Naive B cell (primary cell): ENCODE data around the gene ARL13B. TPM values are rescaled to one million over a fixed set of nuclear protein-coding genes. Genes with fewer than 3 reads are reported as not detected.
"Not testable (repeated sequence)": the region's sequence is repeated elsewhere in the genome, so short reads cannot be mapped to it uniquely, and the experiment has no call there.

ENCODE experiments used
- ATAC-seq, 2 donors: fragments of 150-1000 bp; cut with Tn5 transposase; 2 replicates each; pipeline ENCODE4 v1.10.0; 2021; ENCODE audit warnings: low read depth in 2 of 2, mild to moderate bottlenecking in 2 of 2, moderate library complexity in 2 of 2
- DNase-seq: peaks from one replicate; pipeline ENCODE4 v3.0.0; 2022
- H3K27ac Mint-ChIP-seq, 6 donors: one replicate each; pipeline ENCODE4 v1.8.0; 2020 to 2022; ENCODE audit warnings: mild to moderate bottlenecking in 6 of 6, mixed read lengths in 6 of 6, moderate library complexity in 5 of 6, inconsistent platforms in 2 of 6
- H3K27me3 Mint-ChIP-seq, 3 donors: one replicate each; pipeline ENCODE4 v1.8.0; 2021 to 2022; ENCODE audit warnings: mixed read lengths in 3 of 3, mild to moderate bottlenecking in 1 of 3
- H3K36me3 Mint-ChIP-seq, 2 donors: one replicate each; pipeline ENCODE4 v1.8.0; 2020 to 2022; ENCODE audit warnings: mixed read lengths in 2 of 2, inconsistent platforms in 1 of 2, mild to moderate bottlenecking in 1 of 2
- H3K4me1 Mint-ChIP-seq, 3 donors: one replicate each; pipeline ENCODE4 v1.8.0; 2020 to 2022; ENCODE audit warnings: mixed read lengths in 3 of 3, inconsistent platforms in 1 of 3, mild to moderate bottlenecking in 1 of 3, moderate library complexity in 1 of 3
- H3K4me3 Mint-ChIP-seq, 8 donors: one replicate each; pipeline ENCODE4 v1.8.0; 2020 to 2022; ENCODE audit warnings: mild to moderate bottlenecking in 8 of 8, mixed read lengths in 8 of 8, moderate library complexity in 8 of 8, inconsistent platforms in 2 of 8
- H3K9me3 Mint-ChIP-seq, 7 donors: one replicate each; pipeline ENCODE4 v1.8.0; 2020 to 2022; ENCODE audit warnings: mixed read lengths in 7 of 7, mild to moderate bottlenecking in 5 of 7, inconsistent platforms in 2 of 7, moderate library complexity in 1 of 7
- polyA plus RNA-seq, 6 donors: library from polyadenylated mRNA; unstranded; fragments of 300-500 nt; fragmentation: Illumina TruSeq; gene quantifications; one replicate each; pipeline ENCODE4 v1.2.3, GENCODE V29; 2021; ENCODE audit warnings: low read depth in 6 of 6

Gene ARL13B
- polyA plus RNA-seq, 6 donors from 2014 or later = 4.4 to 13.8 (median 7.4) TPM

DNA sequence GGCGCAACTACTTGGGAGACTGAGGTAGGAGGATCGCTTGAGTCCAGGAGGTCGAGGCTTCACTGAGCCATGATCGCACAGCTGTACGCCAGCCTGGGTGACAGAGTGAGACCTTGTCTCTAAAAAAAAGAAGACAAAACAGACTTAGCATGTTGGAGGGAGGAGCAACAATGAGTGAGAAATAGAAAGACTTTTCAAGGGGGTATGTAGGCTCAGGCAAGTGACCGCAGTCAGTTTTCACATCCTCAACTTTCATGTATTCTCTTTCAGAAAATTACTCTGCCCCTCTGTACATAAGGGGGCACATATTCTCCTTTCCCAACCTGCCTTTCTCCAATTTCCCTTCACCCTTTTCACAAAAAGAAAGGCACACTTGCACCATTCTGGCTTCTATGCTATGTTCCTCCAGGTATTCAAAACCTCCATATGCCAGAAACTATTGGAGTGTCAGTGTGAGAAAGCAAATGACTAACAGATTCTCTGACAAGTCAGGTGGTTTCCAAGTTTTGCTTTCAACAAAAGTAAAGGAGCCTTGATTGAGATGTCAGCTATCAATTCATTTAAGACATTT is 90.5 kb downstream of the ARL13B start:
- DNase-seq = no peak
- peaks cover 48 to 61% (median 55%) of the 10 kb centered on the region in 3 donors for H3K4me1 Mint-ChIP-seq
- peaks cover 29 to 37% of the 10 kb centered on the region in 2 donors for H3K36me3 Mint-ChIP-seq
- no peak overlapping the region for H3K4me3 Mint-ChIP-seq
- no peaks in the 10 kb centered on the region for H3K27me3 Mint-ChIP-seq
- H3K9me3 Mint-ChIP-seq = peaks cover 0 to 7% (median 0%) of the 10 kb centered on the region in 7 donors
- H3K27ac Mint-ChIP-seq = peak overlapping the region in 2 of 6 donors; percentile 46 to 68
- ATAC-seq = no peak

DNA sequence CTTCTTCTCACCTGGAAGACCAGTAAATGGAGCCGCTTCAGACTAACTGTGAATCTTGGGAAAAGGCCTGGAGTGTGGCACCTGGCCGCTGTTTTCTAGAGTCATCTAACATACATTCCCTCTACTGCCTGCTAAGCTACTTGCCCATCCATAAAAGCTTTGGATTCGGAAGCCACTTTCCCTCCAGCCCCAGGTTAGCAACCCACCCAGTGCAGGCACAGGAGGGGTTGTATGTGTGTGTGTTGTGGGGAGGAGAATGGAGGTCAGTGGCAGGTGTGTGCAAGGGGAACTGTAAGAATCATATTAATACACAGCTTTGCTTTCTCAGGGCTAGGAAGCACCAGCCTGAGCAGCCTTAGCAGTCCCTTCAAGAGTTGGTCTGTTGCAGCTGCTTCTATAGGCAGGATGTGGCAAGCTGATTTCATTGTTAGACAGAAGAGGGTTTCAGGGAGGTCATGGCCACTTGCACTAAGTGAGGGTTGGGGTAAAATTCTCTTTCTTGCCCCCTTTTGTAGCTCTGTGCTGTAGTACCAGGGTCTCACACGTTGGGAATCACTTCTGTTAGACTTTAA is 91.8 kb downstream of the ARL13B start:
- Mint-ChIP-seq H3K4me1 (peaks cover 45 to 50% (median 47%) of the 10 kb centered on the region in 3 donors), H3K36me3 (peaks cover 26 to 29% of the 10 kb centered on the region in 2 donors), H3K9me3 (peaks cover 0 to 7% (median 0%) of the 10 kb centered on the region in 7 donors), H3K4me3 (no peak overlapping the region), H3K27me3 (no peaks in the 10 kb centered on the region), H3K27ac (no peak overlapping the region)
- no peak for DNase-seq
- ATAC-seq = no peak

- Mint-ChIP-seq H3K9me3 (peaks cover 0 to 4% (median 0%) of the 10 kb centered on the region in 7 donors), H3K4me3 (no peak overlapping the region), H3K36me3 (peaks cover 13 to 16% of the 10 kb centered on the region in 2 donors), H3K27ac (no peak overlapping the region), H3K27me3 (no peaks in the 10 kb centered on the region), H3K4me1 (peaks cover 50 to 75% (median 60%) of the 10 kb centered on the region in 3 donors)
- DNase-seq (no peak), ATAC-seq (no peak)
These were observed 96.1 kb downstream of the ARL13B start for GRCh38 chr3:94076055-94076454.

DNA sequence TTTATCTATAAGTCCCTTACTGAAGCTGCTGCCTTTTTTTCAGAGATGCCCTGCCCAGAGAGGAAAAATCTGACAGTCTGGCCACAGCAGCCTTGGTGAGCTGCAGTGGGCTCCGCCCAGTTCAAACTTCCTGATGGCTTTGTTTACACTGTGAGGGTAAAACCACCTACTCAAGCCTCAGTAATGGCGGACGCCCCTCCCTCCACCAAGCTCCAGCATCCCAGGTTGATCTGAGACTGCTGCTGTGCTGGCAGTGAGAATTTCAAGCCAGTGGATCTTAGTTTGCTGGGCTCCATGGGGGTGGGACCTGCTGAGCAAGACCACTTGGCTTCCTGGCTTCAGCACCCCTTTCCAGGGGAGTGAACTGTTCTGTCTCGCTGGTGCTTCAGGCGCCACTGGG is 100.6 kb downstream of the ARL13B start:
- not testable (repeated sequence) for H3K27me3 Mint-ChIP-seq, H3K36me3 Mint-ChIP-seq, ATAC-seq, H3K9me3 Mint-ChIP-seq, DNase-seq, H3K4me3 Mint-ChIP-seq
- Mint-ChIP-seq H3K27ac (peak overlapping the region in 5 of 6 donors; percentile 29 to 80 (median 47)), H3K4me1 (peaks cover 30 to 42% (median 31%) of the 10 kb centered on the region in 3 donors)

DNA sequence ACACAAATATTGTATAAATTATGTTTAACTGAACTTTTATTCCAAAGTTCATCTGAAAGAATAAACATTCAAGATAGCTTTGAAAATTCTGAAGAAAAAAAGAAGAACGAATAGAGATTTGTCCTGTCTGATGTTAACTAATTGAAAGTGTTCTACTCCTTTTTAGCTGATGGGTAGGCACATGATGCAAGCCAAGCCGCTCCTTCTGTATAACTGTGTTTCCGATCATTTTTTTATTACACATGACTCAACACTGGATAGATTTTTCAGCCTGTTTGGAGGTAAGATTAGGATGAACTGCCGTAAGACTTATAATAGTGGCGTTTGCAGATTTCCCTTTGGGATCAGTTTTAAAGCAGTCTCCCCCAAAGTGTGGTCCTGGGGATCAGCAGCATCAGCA is 101.9 kb downstream of the ARL13B start:
- Mint-ChIP-seq H3K27me3 (no peaks in the 10 kb centered on the region), H3K4me1 (peaks cover 25 to 39% (median 30%) of the 10 kb centered on the region in 3 donors), H3K4me3 (no peak overlapping the region), H3K27ac (peak overlapping the region in 2 of 6 donors; percentile 23 to 49), H3K9me3 (peaks cover 0 to 1% (median 0%) of the 10 kb centered on the region in 7 donors), H3K36me3 (no peaks in the 10 kb centered on the region)
- no peak for ATAC-seq
- no peak for DNase-seq

DNA sequence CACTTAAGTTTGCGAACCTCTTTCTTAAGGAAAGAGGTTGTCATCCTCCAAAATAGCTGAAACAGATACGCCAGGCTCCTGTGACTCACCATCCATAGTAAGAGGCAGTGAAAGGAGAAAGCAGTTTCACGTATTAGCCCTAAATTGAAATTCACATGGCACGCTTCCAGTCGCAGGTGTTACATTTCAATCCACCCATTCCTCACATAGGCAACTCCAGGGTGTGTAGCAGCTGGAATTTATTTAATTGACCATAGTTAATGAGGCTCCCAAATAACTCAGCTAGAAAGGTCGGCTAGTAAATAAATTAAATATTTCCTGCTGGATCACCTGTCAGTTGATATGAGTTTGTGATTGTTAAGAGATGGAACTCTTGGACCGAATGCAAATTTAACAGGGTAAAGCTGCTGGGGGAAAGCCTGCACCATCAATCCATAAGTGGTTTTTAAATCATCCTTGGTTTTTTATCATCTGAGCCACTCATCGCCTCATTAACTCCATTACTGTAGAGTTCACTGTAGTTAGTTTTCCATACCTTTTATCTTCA is 102.5 kb downstream of the ARL13B start:
- DNase-seq = no peak
- H3K9me3 Mint-ChIP-seq = peaks cover 0 to 1% (median 0%) of the 10 kb centered on the region in 7 donors
- ATAC-seq = no peak
- no peaks in the 10 kb centered on the region for H3K36me3 Mint-ChIP-seq
- peak overlapping the region in 2 of 6 donors; percentile 53 to 56 for H3K27ac Mint-ChIP-seq
- no peaks in the 10 kb centered on the region for H3K27me3 Mint-ChIP-seq
- H3K4me3 Mint-ChIP-seq = no peak overlapping the region
- H3K4me1 Mint-ChIP-seq = peaks cover 24 to 35% (median 28%) of the 10 kb centered on the region in 3 donors

DNA sequence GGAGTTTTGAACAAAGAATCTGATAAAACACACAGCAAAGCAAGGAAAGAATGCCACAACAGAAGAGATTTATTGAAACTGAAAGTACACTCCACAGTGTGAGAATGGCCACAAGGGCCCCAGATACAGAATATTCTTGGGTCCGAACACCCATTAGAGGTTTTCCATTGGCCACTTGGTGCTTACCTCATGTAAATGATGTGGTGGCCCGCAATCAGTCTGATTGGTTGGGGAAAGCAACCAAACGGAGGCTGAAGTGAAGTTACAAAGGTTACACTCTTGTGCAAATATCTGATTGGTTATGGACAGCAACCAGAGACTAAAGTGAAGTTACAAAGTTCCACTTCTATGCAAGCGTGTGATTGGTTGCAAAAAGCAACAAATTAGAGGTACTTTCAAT is 103.3 kb downstream of the ARL13B start:
- no peak overlapping the region for H3K4me3 Mint-ChIP-seq
- ATAC-seq = no peak
- H3K27ac Mint-ChIP-seq = no peak overlapping the region
- no peak for DNase-seq
- peaks cover 17 to 27% (median 20%) of the 10 kb centered on the region in 3 donors for H3K4me1 Mint-ChIP-seq
- peaks cover 5 to 8% of the 10 kb centered on the region in 2 donors for H3K36me3 Mint-ChIP-seq
- H3K27me3 Mint-ChIP-seq = no peaks in the 10 kb centered on the region
- peaks cover 0 to 1% (median 0%) of the 10 kb centered on the region in 7 donors for H3K9me3 Mint-ChIP-seq

DNA sequence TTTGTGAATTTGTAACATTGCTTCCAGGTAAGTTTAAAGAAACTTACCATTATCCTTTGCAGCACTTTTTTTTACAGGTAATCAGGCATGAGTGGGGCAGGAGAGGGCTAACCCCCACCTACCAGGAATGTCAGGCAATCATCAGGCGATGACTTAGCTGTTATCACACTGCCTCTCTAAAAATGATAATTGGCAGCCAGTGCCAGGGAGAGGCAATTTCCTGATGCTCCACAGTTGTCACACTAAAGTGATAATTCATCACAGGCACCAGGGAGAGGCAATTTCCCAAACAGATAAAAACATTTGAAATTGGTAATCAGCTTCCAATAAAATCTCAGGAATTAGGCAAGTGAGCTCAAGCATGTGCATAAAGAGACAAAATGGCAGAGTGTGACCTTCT is 109.2 kb downstream of the ARL13B start:
- H3K4me3 Mint-ChIP-seq = no peak overlapping the region
- peaks cover 0 to 10% (median 3%) of the 10 kb centered on the region in 3 donors for H3K4me1 Mint-ChIP-seq
- H3K27me3 Mint-ChIP-seq = no peaks in the 10 kb centered on the region
- H3K9me3 Mint-ChIP-seq = no peaks in the 10 kb centered on the region
- no peak for ATAC-seq
- DNase-seq = no peak
- H3K36me3 Mint-ChIP-seq = peaks cover 30 to 33% of the 10 kb centered on the region in 2 donors
- H3K27ac Mint-ChIP-seq = no peak overlapping the region

GRCh38 chr3:94092086-94092485 is 112.1 kb downstream of the ARL13B start:
- Mint-ChIP-seq H3K9me3 (no peaks in the 10 kb centered on the region), H3K27ac (peak overlapping the region in 1 of 6 donors; percentile 48), H3K4me1 (peaks cover 0 to 10% (median 3%) of the 10 kb centered on the region in 3 donors), H3K36me3 (peaks cover 38 to 42% of the 10 kb centered on the region in 2 donors), H3K27me3 (no peaks in the 10 kb centered on the region), H3K4me3 (no peak overlapping the region)
- DNase-seq = no peak
- ATAC-seq = no peak

- DNase-seq (no peak), ATAC-seq (no peak)
- Mint-ChIP-seq H3K36me3 (peaks cover 42 to 46% of the 10 kb centered on the region in 2 donors), H3K4me1 (peaks cover 0 to 10% (median 3%) of the 10 kb centered on the region in 3 donors), H3K27me3 (no peaks in the 10 kb centered on the region), H3K9me3 (no peaks in the 10 kb centered on the region), H3K27ac (peak overlapping the region in 2 of 6 donors; percentile 14 to 63), H3K4me3 (no peak overlapping the region)
These were observed 113.2 kb downstream of the ARL13B start for GRCh38 chr3:94093151-94093550.

DNA sequence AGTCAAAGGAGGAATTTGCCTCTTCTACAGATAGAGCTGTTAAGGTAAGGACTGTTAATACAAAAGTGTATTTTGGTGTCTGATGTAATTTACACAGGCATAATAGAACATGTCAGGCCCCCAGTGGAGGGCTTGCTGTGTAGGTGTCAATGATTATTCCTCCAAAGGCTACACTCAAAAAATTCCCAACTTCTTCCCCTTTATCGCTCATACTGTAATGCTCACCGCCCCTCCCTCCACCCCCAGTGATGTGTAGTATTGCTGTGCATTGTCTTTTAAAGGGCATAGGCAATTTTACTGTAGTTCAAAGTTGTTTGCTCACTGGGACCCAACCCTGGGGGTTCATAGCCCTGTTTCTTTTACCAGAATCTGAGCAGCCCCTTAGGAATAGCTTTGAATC is 115.2 kb downstream of the ARL13B start:
- H3K27ac Mint-ChIP-seq = no peak overlapping the region
- peaks cover 0 to 10% (median 3%) of the 10 kb centered on the region in 3 donors for H3K4me1 Mint-ChIP-seq
- no peak overlapping the region for H3K4me3 Mint-ChIP-seq
- no peak for DNase-seq
- peaks cover 45 to 59% of the 10 kb centered on the region in 2 donors for H3K36me3 Mint-ChIP-seq
- no peak for ATAC-seq
- no peaks in the 10 kb centered on the region for H3K9me3 Mint-ChIP-seq
- no peaks in the 10 kb centered on the region for H3K27me3 Mint-ChIP-seq

GRCh38 chr3:94098452-94098851 is 118.5 kb downstream of the ARL13B start:
- DNase-seq (no peak), ATAC-seq (no peak)
- no peaks in the 10 kb centered on the region for H3K27me3 Mint-ChIP-seq
- H3K9me3 Mint-ChIP-seq = no peaks in the 10 kb centered on the region
- no peak overlapping the region for H3K4me3 Mint-ChIP-seq
- no peaks in the 10 kb centered on the region for H3K4me1 Mint-ChIP-seq
- peaks cover 39 to 40% of the 10 kb centered on the region in 2 donors for H3K36me3 Mint-ChIP-seq
- peak overlapping the region in 2 of 6 donors; percentile 63 to 95 for H3K27ac Mint-ChIP-seq

DNA sequence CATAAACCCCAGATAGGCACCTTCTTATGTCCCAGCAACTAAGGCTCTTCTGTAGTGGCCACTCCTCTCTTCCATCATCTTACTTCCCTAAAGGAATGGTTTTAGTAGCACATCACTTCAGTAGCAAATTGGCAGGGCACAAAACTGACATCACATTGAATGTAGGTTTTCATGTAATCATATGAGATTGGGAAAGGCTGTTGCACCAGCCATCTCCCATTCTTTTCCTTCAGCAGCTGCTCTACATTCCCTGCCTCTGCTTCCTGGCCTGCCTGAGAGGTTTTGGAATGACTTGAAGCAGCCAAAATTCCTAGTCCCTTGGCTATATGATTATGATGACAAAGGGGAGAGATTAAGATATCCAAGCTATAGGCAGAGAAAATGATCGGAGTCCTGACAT is 119.4 kb downstream of the ARL13B start:
- ATAC-seq (no peak), DNase-seq (no peak)
- peaks cover 36 to 37% of the 10 kb centered on the region in 2 donors for H3K36me3 Mint-ChIP-seq
- no peak overlapping the region for H3K27ac Mint-ChIP-seq
- no peaks in the 10 kb centered on the region for H3K9me3 Mint-ChIP-seq
- H3K4me1 Mint-ChIP-seq = no peaks in the 10 kb centered on the region
- H3K27me3 Mint-ChIP-seq = no peaks in the 10 kb centered on the region
- no peak overlapping the region for H3K4me3 Mint-ChIP-seq

DNA sequence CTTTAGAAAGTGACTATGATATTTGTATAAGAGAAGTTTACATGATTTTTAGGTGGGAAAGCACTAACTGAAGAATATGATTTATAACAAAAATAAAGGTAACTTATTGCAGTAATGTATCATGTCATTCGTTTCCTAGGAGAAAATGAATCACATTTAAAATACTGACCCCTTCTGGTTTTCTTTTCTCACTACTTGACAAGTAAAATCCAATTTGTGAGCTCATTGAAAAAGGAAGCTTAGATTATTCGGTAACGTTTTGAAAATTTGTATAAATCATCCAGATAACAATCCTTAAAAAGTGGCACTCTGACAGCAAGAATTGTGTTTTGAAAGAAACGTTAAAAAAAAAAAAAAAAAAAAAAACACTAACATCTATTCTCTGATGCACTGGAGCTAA is 121.9 kb downstream of the ARL13B start:
- no peak for DNase-seq
- Mint-ChIP-seq H3K9me3 (no peaks in the 10 kb centered on the region), H3K27ac (peak overlapping the region in 1 of 6 donors; percentile 54), H3K36me3 (peaks cover 31 to 33% of the 10 kb centered on the region in 2 donors), H3K4me3 (no peak overlapping the region), H3K4me1 (no peaks in the 10 kb centered on the region), H3K27me3 (no peaks in the 10 kb centered on the region)
- ATAC-seq = no peak
